ENCODE data around the gene NDUFB11.

Gene NDUFB11

GRCh38 chrX:47098338-47099094 lies 46.0 kb downstream of the NDUFB11 start:
- no peaks in the 10 kb centered on the region for H3K27me3 ChIP-seq (ENCODE audit: insufficient read depth, low read length, poor library complexity, severe bottlenecking)
- H3F3A ChIP-seq (ENCODE audit: low read depth), result no peaks in the 10 kb centered on the region
- no peak overlapping the region for H2AFZ ChIP-seq (ENCODE audit: low read length)
- no peaks in the 10 kb centered on the region for H4K20me1 ChIP-seq (ENCODE audit: insufficient read depth, low read length, poor library complexity, severe bottlenecking)
- no peaks in the 10 kb centered on the region for H3K36me3 ChIP-seq (ENCODE audit: insufficient read depth, low read length)
- H3K79me2 ChIP-seq (ENCODE audit: insufficient read depth, low read length), result no peaks in the 10 kb centered on the region
- no peak overlapping the region for H3K4me3 ChIP-seq (ENCODE audit: low read length, poor library complexity, severe bottlenecking)
- no peak overlapping the region for H3K4me2 ChIP-seq (ENCODE audit: low read depth, low read length, poor library complexity, severe bottlenecking)
- H3K9me2 ChIP-seq (replicated peaks; ENCODE audit: low read depth, low read length), result no peaks in the 10 kb centered on the region
- H3K9me3 ChIP-seq (ENCODE audit: insufficient read depth, low read depth, low read length), result no peaks in the 10 kb centered on the region
- TF ChIP-seq CTCF (conservative IDR thresholded peaks at IDR 0.05; ENCODE audit: low read length) (no peak), EZH2phosphoT487 (IDR thresholded peaks at IDR 0.05; ENCODE audit: borderline replicate concordance) (no peak)
- H3K4me1 ChIP-seq (ENCODE audit: insufficient read depth, low read length, poor library complexity, severe bottlenecking), result no peaks in the 10 kb centered on the region
- H3K9ac ChIP-seq (ENCODE audit: low read depth, low read length, poor library complexity, severe bottlenecking), result no peak overlapping the region

- H3K4me1 ChIP-seq (ENCODE audit: insufficient read depth, low read length, poor library complexity, severe bottlenecking), result no peaks in the 10 kb centered on the region
- no peaks in the 10 kb centered on the region for H3K9me2 ChIP-seq (replicated peaks; ENCODE audit: low read depth, low read length)
- no peak overlapping the region for H2AFZ ChIP-seq (ENCODE audit: low read length)
- TF ChIP-seq EZH2phosphoT487 (IDR thresholded peaks at IDR 0.05; ENCODE audit: borderline replicate concordance) (no peak), CTCF (conservative IDR thresholded peaks at IDR 0.05; ENCODE audit: low read length) (no peak)
- H3K4me2 ChIP-seq (ENCODE audit: low read depth, low read length, poor library complexity, severe bottlenecking), result no peak overlapping the region
- H3K9me3 ChIP-seq (ENCODE audit: insufficient read depth, low read depth, low read length), result no peaks in the 10 kb centered on the region
- H3K36me3 ChIP-seq (ENCODE audit: insufficient read depth, low read length), result no peaks in the 10 kb centered on the region
- no peaks in the 10 kb centered on the region for H4K20me1 ChIP-seq (ENCODE audit: insufficient read depth, low read length, poor library complexity, severe bottlenecking)
- no peaks in the 10 kb centered on the region for H3K27me3 ChIP-seq (ENCODE audit: insufficient read depth, low read length, poor library complexity, severe bottlenecking)
- no peaks in the 10 kb centered on the region for H3F3A ChIP-seq (ENCODE audit: low read depth)
- no peaks in the 10 kb centered on the region for H3K79me2 ChIP-seq (ENCODE audit: insufficient read depth, low read length)
- no peak overlapping the region for H3K4me3 ChIP-seq (ENCODE audit: low read length, poor library complexity, severe bottlenecking)
- no peak overlapping the region for H3K9ac ChIP-seq (ENCODE audit: low read depth, low read length, poor library complexity, severe bottlenecking)
These were observed 47.5 kb downstream of the NDUFB11 start for GRCh38 chrX:47097018-47097417.

- no peak for TF ChIP-seq EZH2phosphoT487 (IDR thresholded peaks at IDR 0.05; ENCODE audit: borderline replicate concordance)
- TF ChIP-seq CTCF (conservative IDR thresholded peaks at IDR 0.05; ENCODE audit: low read length), result no peak
- Histone ChIP-seq H3K36me3 (ENCODE audit: insufficient read depth, low read length) (no peaks in the 10 kb centered on the region), H2AFZ (ENCODE audit: low read length) (no peak overlapping the region), H3F3A (ENCODE audit: low read depth) (no peaks in the 10 kb centered on the region), H3K9me2 (replicated peaks; ENCODE audit: low read depth, low read length) (no peaks in the 10 kb centered on the region), H3K4me2 (ENCODE audit: low read depth, low read length, poor library complexity, severe bottlenecking) (no peak overlapping the region), H3K9me3 (ENCODE audit: insufficient read depth, low read depth, low read length) (no peaks in the 10 kb centered on the region), H4K20me1 (ENCODE audit: insufficient read depth, low read length, poor library complexity, severe bottlenecking) (no peaks in the 10 kb centered on the region), H3K4me3 (ENCODE audit: low read length, poor library complexity, severe bottlenecking) (no peak overlapping the region), H3K4me1 (ENCODE audit: insufficient read depth, low read length, poor library complexity, severe bottlenecking) (no peaks in the 10 kb centered on the region), H3K79me2 (ENCODE audit: insufficient read depth, low read length) (no peaks in the 10 kb centered on the region), H3K9ac (ENCODE audit: low read depth, low read length, poor library complexity, severe bottlenecking) (no peak overlapping the region), H3K27me3 (ENCODE audit: insufficient read depth, low read length, poor library complexity, severe bottlenecking) (no peaks in the 10 kb centered on the region)
These were observed 50.6 kb downstream of the NDUFB11 start for GRCh38 chrX:47093860-47094259.
